A549 (cell line): ENCODE results near the gene TMEM129.

Experiments
- CBX2 ChIP-seq: fragments of 200-600 bp; sonication (generic); IDR thresholded peaks from 2 replicates; pipeline ENCODE4 v1.6.1; 2016; ENCODE audit warnings: low read depth, mild to moderate bottlenecking, borderline replicate concordance
- CBX8 ChIP-seq: fragments of 200-600 bp; sonication (generic); IDR thresholded peaks from 2 replicates; pipeline ENCODE4 v1.6.1; 2016
- CHD2 ChIP-seq: fragments of 150-350 bp; IDR thresholded peaks from 2 replicates; pipeline ENCODE4 v1.6.1; 2014; ENCODE audit warnings: low read length; ENCODE audit not compliant: partially characterized antibody
- E2F6 ChIP-seq: IDR thresholded peaks from 2 replicates; pipeline ENCODE4 v1.6.1; 2012; ENCODE audit warnings: low read depth, borderline replicate concordance
- NPAS2 ChIP-seq: fragments of 250-450 bp; sonication (Bioruptor Pico); IDR thresholded peaks from 2 replicates; pipeline ENCODE4 v1.8.0; 2022; ENCODE audit warnings: mild to moderate bottlenecking, moderate library complexity, borderline replicate concordance
- POLR2A ChIP-seq: IDR thresholded peaks from 2 replicates; pipeline ENCODE4 v1.6.1; 2012; ENCODE audit warnings: mild to moderate bottlenecking, low read length
- RCOR1 ChIP-seq: fragments of 150-350 bp; IDR thresholded peaks from 2 replicates; pipeline ENCODE4 v1.6.1; 2014; ENCODE audit warnings: antibody characterized with exemption, low read length, low read depth
- RFX5 ChIP-seq: fragments of 450-650 bp; IDR thresholded peaks from 2 replicates; pipeline ENCODE4 v1.7.1; 2014; ENCODE audit warnings: antibody characterized with exemption, mild to moderate bottlenecking, moderate library complexity
- RNF2 ChIP-seq: fragments of 200-600 bp; sonication (generic); IDR thresholded peaks from 2 replicates; pipeline ENCODE4 v1.6.1; 2016; ENCODE audit warnings: low read depth, mild to moderate bottlenecking, antibody characterized with exemption, moderate library complexity, borderline replicate concordance
- USF2 ChIP-seq: fragments of 450-650 bp; IDR thresholded peaks from 2 replicates; pipeline ENCODE4 v1.6.1; 2014; ENCODE audit warnings: antibody characterized with exemption
- ZFP36 ChIP-seq: fragments of 450-650 bp; IDR thresholded peaks from 2 replicates; pipeline ENCODE4 v1.6.1; 2014; ENCODE audit warnings: borderline replicate concordance; ENCODE audit not compliant: partially characterized antibody
- TF ChIP-seq, protein P1 (sequence below): fragments of >200 bp; sonication (Bioruptor Twin); formaldehyde crosslinking; IDR thresholded peaks from 3 replicates; pipeline ENCODE4 v1.5.1; 2016
- TF ChIP-seq, protein P2 (sequence below): fragments of 250-450 bp; sonication (Bioruptor Pico); IDR thresholded peaks from 2 replicates; pipeline ENCODE4 v1.5.0; 2021; ENCODE audit warnings: mild to moderate bottlenecking, moderate library complexity, borderline replicate concordance

- TF ChIP-seq, protein P1, sequence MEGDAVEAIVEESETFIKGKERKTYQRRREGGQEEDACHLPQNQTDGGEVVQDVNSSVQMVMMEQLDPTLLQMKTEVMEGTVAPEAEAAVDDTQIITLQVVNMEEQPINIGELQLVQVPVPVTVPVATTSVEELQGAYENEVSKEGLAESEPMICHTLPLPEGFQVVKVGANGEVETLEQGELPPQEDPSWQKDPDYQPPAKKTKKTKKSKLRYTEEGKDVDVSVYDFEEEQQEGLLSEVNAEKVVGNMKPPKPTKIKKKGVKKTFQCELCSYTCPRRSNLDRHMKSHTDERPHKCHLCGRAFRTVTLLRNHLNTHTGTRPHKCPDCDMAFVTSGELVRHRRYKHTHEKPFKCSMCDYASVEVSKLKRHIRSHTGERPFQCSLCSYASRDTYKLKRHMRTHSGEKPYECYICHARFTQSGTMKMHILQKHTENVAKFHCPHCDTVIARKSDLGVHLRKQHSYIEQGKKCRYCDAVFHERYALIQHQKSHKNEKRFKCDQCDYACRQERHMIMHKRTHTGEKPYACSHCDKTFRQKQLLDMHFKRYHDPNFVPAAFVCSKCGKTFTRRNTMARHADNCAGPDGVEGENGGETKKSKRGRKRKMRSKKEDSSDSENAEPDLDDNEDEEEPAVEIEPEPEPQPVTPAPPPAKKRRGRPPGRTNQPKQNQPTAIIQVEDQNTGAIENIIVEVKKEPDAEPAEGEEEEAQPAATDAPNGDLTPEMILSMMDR, result no peak
- TF ChIP-seq POLR2A (no peak), CBX8 (no peak), RFX5 (no peak), CBX2 (no peak), CHD2 (no peak), E2F6 (no peak), RCOR1 (no peak), RNF2 (no peak), ZFP36 (no peak), USF2 (no peak), NPAS2 (no peak)
- TF ChIP-seq, protein P2, sequence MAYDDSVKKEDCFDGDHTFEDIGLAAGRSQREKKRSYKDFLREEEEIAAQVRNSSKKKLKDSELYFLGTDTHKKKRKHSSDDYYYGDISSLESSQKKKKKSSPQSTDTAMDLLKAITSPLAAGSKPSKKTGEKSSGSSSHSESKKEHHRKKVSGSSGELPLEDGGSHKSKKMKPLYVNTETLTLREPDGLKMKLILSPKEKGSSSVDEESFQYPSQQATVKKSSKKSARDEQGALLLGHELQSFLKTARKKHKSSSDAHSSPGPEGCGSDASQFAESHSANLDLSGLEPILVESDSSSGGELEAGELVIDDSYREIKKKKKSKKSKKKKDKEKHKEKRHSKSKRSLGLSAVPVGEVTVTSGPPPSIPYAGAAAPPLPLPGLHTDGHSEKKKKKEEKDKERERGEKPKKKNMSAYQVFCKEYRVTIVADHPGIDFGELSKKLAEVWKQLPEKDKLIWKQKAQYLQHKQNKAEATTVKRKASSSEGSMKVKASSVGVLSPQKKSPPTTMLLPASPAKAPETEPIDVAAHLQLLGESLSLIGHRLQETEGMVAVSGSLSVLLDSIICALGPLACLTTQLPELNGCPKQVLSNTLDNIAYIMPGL, result no peak
Measured at GRCh38 chr4:1751155-1751918, 30.2 kb upstream of the TMEM129 start.
